NCI-H2227 (cell line): ENCODE data around the gene VTN.
A peak's percentile ranks its signal among the peaks of the same experiment; 100 is the strongest.
"Not testable (repeated sequence)": the region's sequence is repeated elsewhere in the genome, so short reads cannot be mapped to it uniquely, and the experiment has no call there.

Source experiments
- DNase-seq: peaks from one replicate; lab custom pipeline; 2025; ENCODE audit not compliant: unreplicated experiment; lab: John Stamatoyannopoulos, UW

VTN gene

GRCh38 chr17:28344011-28344410 is 26.1 kb downstream of the VTN start:
- no peak for DNase-seq

DNA sequence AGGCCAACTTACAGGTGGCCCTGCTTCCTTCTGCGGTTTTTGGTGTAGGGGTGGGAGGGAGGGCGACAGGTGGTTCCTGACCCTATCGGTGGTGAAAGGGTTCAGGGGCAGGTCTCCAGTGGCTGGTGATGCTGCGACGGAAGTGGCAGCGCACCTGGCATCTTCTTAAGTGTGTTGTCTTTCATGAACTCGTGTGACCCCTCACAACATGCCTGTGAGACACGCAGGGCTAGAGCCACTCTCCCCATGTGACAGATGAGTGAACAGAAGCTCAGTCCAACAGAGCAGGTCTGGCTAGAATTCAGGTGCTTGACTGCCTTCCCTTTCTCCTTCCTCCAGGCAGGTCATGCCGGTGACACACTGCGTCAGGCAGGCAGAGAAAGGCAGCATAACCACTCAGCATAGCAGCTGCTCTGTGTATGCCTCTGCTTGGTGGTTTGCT is 26.6 kb downstream of the VTN start:
- no peak for DNase-seq

GRCh38 chr17:28342313-28342712 is 27.8 kb downstream of the VTN start:
- DNase-seq = no peak

GRCh38 chr17:28341516-28341915 is 28.6 kb downstream of the VTN start:
- no peak for DNase-seq

DNA sequence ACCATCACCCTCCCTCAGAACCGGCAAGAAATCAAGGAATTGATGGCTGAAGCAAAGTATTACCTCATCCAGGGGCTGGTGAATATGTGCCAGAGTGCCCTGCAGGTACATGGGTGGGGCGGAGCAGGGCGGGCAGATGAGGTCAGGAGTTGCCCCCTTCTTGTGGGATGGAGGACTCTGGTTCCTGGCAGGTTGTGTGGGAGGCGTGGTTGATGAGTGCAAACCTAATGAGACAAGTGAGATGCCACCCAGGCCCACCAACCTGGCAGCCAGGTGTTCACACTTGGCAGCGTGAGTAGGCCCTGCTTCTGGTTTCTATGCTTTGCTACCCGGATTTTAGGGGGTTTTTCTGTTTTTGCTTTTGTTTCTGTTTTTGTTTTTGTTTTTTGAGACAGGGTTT is 29.7 kb downstream of the VTN start:
- no peak for DNase-seq

DNA sequence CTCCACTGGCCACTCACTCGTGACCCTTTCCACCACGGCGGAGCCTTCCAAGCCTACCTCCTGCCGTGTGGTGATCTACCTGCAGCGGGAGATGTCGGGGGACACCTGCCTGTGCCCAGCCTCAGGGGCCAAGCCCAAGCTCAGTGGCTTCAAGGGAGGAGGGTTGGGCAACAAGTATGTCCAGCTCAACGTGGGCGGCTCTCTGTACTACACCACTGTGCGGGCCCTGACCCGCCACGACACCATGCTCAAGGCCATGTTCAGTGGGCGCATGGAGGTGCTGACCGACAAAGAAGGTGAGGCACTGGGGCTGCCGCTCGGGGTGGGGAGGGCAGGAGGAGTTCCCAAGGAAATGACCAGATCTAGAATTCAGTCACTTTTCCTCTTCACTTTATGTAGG is 30.7 kb downstream of the VTN start:
- no peak for DNase-seq

DNA sequence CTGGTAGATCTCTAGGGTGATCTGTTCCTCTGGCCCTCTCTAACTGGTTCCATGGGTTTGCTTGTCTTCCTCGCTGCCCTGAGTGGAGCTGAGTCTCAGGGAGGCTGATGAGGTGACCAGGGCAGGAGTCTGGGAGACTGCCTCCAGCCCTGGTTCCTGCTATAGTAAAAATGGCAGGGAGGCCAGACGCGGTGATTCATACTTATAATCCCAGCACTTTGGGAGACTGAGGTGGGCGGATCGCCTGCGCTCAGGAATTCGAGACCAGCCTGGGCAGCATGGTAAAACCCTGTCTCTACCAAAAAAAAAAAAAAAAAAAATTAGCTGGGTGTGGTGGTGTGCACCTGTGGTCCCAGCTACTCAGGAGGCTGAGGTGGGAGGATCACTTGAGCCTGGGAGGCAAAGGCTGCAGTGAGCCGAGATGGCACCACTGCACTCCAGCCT is 31.3 kb downstream of the VTN start:
- DNase-seq = not testable (repeated sequence)

DNA sequence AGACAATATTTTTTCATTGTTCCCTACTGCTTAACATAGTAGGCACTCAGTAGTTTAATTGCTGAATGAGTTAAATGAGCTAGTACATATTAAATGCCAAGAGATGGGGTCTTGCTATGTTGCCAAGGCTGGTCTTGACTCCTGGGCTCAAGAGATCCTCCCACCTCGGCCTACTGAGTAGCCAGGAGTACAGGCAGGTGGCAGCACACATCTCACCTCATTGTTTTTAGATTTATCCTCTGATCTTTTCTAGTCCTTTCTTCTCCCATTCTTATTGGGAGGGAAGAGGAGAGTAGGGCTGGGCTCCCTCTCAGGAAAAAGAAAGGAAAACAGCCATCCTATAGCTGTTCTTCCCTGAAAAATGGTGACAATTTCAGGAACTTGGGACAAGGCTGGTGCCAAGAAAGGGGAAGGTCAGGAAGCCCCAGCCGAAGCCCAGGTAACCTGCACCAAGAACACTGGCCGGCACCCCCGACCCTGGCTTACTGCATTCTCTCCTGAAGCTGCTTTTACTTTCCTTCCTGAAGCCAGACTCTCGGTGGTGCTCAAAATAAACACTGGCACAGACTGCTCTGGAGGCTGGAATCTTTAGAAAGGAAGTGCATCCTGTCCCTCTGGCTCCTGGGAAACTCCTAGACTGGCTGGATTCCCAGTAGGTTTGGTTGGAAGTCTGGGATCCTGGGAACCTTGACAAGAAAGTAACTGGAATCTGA is 31.9 kb downstream of the VTN start:
- DNase-seq = no peak

- peak; percentile 72 for DNase-seq
These were observed 33.9 kb downstream of the VTN start for GRCh38 chr17:28335959-28336871.

DNA sequence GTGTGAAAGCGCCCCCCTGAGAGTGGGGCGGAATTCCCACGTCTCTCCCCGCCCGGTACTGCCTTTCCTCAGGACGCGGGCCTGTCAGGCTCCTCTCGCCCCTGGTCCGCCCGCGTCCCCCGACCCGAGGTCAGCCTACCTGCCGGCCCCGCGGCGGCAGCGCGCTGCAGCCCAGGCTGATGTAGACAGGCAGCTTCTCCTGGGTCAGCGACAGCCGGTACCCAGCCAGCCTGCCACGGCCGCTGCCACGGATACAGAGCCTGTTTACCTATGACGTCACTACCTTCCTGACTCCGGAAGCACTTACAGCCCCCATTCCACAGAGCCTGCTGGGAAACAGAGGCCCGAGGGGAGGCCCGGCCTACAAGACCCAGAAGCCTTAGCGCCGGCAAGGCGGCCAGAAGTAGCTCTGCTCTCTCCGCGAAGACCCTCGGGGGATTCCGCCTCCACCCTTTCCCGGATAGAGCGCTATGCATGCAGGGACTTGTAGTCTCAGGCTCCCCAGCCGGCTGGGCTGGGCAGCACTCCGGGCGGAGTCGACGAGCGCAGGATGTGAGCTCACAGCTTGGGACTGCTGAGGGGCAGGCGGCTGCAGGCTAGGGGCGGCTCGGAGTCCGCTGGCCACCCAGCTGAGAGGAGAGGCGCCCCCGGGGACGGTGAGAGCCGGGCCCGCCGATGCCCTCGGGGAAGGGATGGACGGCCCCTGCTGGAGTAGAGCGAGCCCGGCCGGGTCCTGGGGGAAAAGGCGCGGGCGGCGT is 34.7 kb downstream of the VTN start, which contains the start of the genes IFT20 and TNFAIP1:
Gene IFT20, minus strand, starts transcription at position 272 of the 758 bp plus-strand sequence. CDS start 3,487 bp downstream, outside the sequence.
Gene TNFAIP1, plus strand, starts transcription at position 561 of the 758 bp plus-strand sequence. CDS start 3,761 bp downstream, outside the sequence.
- DNase-seq = peak; percentile 98

DNA sequence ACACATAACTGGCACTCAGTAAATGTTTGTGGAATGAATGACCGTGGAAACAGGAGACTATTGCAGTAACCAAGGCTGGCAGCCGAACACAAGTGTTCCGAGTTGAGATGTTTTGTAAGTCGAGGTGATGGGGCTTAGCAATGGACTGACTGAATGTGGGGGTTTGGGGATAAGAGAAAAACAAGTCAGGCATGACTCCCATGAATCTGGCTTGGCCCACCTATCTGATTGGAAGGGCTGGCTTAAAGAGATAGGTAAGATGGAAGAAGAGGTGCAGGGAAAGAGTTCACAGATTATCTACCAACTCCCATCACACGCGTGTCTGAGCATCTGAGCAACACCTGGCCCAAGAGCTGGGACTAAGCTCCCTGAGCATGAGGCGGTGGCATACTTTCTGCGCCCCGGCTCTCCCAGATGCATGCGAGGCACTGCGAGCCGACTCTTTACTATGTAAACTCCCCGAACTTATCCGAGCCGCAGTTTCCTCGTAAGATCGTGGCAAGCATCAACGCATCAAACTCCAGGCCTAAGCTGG is 35.4 kb downstream of the VTN start:
- DNase-seq = no peak

- DNase-seq = no peak
These were observed 35.9 kb downstream of the VTN start for GRCh38 chr17:28334171-28334570.

GRCh38 chr17:28333083-28333746 is 36.9 kb downstream of the VTN start:
- no peak for DNase-seq

- DNase-seq = no peak
These were observed 38.2 kb downstream of the VTN start for GRCh38 chr17:28331891-28332420.

- DNase-seq = no peak
These were observed 39.4 kb downstream of the VTN start for GRCh38 chr17:28330671-28331070.

DNA sequence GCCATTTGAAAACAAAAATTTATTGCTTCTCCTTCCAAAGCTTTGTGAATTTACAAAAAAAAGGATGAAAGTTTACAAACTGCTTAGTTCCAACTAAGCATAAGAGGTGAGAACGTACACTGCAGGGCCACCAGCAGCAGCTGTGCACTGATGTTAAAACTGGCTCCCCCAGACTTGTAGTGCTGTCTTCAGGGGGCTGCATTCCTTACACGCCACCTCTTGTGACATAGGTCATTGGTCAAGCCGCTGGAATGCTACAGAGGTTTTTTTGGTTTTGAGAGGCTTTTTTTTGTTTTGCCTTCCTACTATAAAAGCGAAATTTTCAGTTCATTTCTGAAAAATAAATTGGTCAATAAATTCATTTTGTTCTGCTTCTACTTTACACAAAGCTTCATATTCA is 41.8 kb downstream of the VTN start:
- no peak for DNase-seq

DNA sequence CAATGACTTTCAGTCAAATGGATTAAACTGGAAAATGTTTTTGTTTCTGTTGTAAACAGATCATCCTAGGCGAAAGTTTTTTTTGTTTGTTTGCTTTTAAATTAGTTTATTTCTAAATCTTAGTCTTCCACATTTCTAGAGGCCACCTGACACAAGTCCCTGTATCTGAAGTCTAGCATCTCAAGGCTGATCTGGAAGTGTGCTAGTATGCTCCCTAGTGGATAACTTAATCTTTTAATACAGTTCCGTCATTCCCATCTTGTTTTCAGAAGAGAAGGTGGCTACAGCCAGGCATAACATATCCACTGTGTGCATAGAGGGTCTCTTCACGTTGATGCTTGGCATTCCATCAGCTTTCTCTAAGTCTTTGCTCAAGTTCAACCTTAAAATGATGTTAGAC is 42.4 kb downstream of the VTN start:
- DNase-seq = no peak

DNA sequence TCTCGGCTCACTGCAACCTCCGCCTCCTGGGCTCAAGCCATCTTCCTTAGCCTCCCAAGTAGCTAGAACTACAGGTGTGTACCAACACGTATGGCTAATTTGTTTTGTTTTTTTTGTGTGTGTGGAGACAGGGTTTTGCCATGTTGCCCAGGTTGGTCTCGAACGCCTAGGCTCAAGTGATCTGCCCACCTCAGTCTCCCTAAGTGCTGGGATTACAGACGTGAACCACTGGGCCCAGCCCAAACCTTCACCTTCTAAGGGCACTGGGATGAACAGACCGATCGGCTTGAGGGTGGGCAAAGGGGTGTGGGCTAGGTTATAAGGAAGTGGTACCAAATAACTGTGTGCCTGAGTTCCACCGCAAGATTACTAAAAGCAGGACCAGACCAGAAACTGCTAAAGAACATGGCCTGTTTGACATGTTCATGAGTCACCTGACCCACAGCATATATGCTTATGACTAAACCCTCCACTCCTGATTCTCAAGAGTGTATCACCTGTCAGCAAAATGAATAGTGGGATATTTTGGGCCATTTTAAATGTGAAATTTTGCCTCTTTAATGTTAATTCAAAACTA is 43.0 kb downstream of the VTN start:
- DNase-seq = no peak

DNA sequence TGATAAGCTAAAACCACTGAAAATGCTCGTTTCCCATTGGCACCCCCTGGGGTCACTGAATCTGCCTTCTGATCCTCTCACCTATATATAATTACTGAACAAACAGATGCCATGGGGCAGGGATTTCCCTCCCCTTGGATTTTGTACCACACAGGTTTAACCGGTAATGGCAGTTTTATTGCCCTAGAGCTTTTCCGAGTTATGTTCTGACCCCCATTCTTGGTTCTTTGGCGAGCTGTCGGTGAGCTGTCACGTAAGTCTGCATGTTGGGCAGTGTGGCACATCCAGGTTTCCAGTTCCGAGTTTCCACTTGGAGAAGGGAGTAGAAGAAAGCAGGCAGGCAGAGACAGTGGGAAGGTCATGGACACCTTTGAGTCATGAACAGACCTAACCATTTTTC is 44.0 kb downstream of the VTN start:
- no peak for DNase-seq

DNA sequence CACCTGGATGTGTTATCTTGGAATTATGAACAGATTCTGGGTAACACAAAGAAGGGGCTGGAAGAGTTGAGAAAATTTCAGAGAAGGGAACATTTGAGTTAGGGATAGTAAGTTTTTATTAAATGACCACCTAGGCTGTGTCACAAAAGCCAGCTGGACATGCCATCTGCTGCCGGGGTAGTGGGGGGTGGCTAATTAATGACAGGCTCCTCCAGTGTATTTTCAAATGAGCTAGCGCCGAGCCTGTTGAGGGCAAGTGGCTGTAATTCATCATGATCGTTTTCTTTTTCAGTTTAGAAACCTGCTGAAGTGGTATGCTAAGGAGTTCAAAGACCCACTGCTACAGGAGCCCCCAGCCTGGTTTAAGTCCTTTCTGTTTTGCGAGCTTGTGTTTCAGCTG is 44.9 kb downstream of the VTN start:
- DNase-seq = no peak
